Stimulated activated CD4-positive, alpha-beta T cell treated with anti-CD3 and anti-CD28 coated beads, TNF-alpha, amount 100 ng/mL, for 4 hours (primary cell): ENCODE results near the gene KRTAP5-1.

ENCODE experiments used
- DNase-seq, 3 experiments: peaks; one replicate each; pipeline ENCODE4 v3.0.0-alpha.2; 2020; ENCODE audit warnings: low read depth in 3 of 3

The KRTAP5-1 gene

DNA sequence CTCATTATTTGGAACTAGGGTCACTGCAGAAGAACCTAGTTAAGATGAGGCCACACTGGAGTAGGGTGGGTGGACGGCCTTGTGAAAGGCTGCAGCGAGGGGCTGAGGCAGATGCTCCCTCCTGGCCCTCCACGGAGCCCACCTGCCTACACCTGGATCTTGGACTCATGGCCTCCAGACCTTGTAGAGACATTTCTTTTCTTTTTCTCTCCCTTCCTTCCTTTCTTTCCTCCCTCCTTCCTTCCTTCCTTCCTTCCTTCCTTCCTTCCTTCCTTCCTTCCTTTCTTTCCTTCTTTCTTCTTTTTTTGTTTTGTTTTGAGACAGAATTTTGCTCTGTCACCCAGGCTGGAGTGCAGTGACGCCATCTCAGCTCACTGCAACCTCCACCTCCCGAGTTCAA, 39.7 kb downstream of the KRTAP5-1 start:
- no peak for DNase-seq

- DNase-seq = no peak
Measured at GRCh38 chr11:1544536-1544935, 40.5 kb downstream of the KRTAP5-1 start.

- no peak for DNase-seq
Measured at GRCh38 chr11:1543606-1544263, 41.3 kb downstream of the KRTAP5-1 start.

GRCh38 chr11:1542267-1542666, 42.8 kb downstream of the KRTAP5-1 start:
- no peak for DNase-seq

- DNase-seq = no peak
Measured at GRCh38 chr11:1541474-1542204, 43.4 kb downstream of the KRTAP5-1 start.

DNA sequence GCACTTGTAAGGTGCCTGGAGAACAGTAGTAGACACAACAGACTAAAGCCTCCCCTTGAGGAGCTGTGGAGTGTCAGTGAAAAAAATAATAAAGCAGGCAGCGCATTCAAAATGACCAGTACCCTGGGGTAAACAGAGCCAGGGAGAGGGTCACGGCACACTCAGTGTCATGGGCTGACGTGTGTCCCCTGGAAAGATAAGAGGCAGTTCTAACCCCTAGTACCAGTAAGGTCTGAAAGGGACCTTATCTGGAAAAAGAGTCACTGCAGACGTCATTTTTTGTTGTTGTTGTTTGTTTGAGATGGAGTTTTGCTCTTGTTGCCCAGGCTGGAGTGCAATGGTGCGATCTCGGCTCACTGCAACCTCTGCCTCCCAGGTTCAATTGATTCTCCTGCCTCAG, 45.0 kb downstream of the KRTAP5-1 start:
- no peak for DNase-seq

- no peak for DNase-seq
Measured at GRCh38 chr11:1538153-1538552, 46.9 kb downstream of the KRTAP5-1 start.

DNA sequence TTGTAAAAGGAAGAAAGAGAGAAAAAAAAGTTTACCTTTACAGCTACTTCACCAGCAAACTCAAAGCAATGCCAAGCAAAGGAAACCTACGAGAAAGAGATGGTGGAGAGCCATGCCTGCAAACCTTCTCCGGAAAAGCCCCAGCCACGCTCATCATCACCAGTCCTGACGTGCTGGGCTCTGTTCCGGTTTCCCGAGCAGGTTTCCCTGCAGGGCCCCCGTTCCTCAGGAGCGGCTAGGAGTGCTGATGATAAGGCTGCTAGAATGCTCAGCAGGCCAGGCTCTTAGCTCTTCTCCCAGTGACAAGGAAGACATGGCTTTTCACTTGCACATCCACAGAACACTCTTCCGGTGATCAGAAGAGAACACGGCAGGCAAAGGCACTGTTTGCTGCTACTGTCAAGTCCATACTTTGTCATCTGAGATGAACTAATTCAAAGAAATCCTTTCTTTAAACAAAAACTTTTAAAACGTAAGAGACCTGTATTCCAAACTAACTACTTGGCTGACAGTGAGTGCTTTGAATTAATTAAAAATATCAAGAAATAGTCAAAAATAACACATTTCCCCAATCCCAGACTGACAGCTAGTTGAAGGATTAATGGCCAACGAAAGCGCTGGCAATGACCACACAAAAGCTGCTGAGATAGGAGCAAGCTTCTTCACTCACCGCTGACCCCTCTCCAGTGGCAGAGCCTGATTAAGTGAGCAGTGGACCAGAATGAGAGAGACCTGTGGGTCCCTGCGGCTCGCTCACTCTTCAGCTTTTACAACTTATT, 48.8 kb downstream of the KRTAP5-1 start:
- no peak for DNase-seq

DNA sequence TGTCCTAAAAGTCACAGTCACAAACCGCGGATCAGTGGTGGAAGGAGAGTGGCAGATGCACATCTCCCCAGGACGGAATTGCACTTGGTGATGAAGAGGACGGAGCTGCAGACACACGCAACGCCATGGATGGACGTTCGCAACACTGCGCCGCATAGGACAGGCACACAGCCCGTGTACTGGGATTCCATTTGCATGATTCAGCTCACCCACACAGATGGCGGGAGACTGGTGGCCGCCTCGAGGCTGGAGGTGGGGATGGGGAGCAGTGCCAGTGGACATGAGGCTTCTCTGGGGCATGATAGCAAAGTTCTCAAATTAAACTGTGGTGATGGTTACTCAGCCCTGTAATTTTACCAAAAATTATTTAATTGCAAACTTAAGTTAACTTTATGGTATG, 50.4 kb downstream of the KRTAP5-1 start:
- DNase-seq = no peak
